ENCODE measurements around the gene CALU. TPM values are rescaled to one million over a fixed set of nuclear protein-coding genes. Genes with fewer than 3 reads are reported as not detected.

Gene CALU
- total RNA-seq, 1 donor from 2014 or later, result 96.0 TPM

GRCh38 chr7:128741491-128741890 is 2.3 kb downstream of the CALU start:
- intact Hi-C loops (cut with DNase I), result loop anchor here (10.0 kb wide), 1 partner anchor 123 kb away; the partner anchor contains the start of gene ATP6V1F
- DNase-seq (ENCODE audit: low spot score) (no peak), ATAC-seq (no peak)

GRCh38 chr7:128742206-128742605 is 3.0 kb downstream of the CALU start:
- ATAC-seq, result no peak
- DNase-seq (ENCODE audit: low spot score), result no peak
- intact Hi-C loops (cut with DNase I), result loop anchor here (10.0 kb wide), 1 partner anchor 123 kb away; the partner anchor contains the start of gene ATP6V1F

- intact Hi-C loops (cut with DNase I), result loop anchor here (10.0 kb wide), 1 partner anchor 122 kb away; the partner anchor contains the start of gene ATP6V1F
- DNase-seq (ENCODE audit: low spot score) (no peak), ATAC-seq (no peak)
Observed at GRCh38 chr7:128743112-128743772, 4.1 kb downstream of the CALU start.

GRCh38 chr7:128744366-128744905 is 5.3 kb downstream of the CALU start:
- DNase-seq (ENCODE audit: low spot score), result no peak
- no peak for ATAC-seq
- intact Hi-C loops (cut with DNase I), result loop anchor here (10.0 kb wide), 1 partner anchor 120 kb away; the partner anchor contains the start of gene ATP6V1F

GRCh38 chr7:128745706-128746105 is 6.5 kb downstream of the CALU start:
- no peak for ATAC-seq
- intact Hi-C loops (cut with DNase I), result loop anchor here (10.0 kb wide), 1 partner anchor 119 kb away; the partner anchor contains the start of gene ATP6V1F
- no peak for DNase-seq (ENCODE audit: low spot score)

- ATAC-seq (no peak), DNase-seq (ENCODE audit: low spot score) (no peak)
- intact Hi-C loops (cut with DNase I), result loop anchor here (10.0 kb wide), 1 partner anchor 117 kb away; the partner anchor contains the start of gene ATP6V1F
Observed at GRCh38 chr7:128747327-128748079, 8.3 kb downstream of the CALU start.

- ATAC-seq, result no peak
- DNase-seq (ENCODE audit: low spot score), result no peak
- intact Hi-C loops (cut with DNase I), result no loop called here
Observed at GRCh38 chr7:128752251-128752650, 13.1 kb downstream of the CALU start.

GRCh38 chr7:128755075-128755818 is 16.1 kb downstream of the CALU start:
- ATAC-seq, result no peak
- intact Hi-C loops (cut with DNase I), result no loop called here
- no peak for DNase-seq (ENCODE audit: low spot score)

GRCh38 chr7:128755819-128756476 is 16.8 kb downstream of the CALU start:
- intact Hi-C loops (cut with DNase I), result no loop called here
- DNase-seq (ENCODE audit: low spot score), result no peak
- ATAC-seq, result peak; percentile 73

- intact Hi-C loops (cut with DNase I), result no loop called here
- ATAC-seq, result no peak
- DNase-seq (ENCODE audit: low spot score), result no peak
Observed at GRCh38 chr7:128757203-128757602, 18.0 kb downstream of the CALU start.

- DNase-seq (ENCODE audit: low spot score) (no peak), ATAC-seq (no peak)
- intact Hi-C loops (cut with DNase I), result no loop called here
Observed at GRCh38 chr7:128758553-128758952, 19.4 kb downstream of the CALU start.

GRCh38 chr7:128759242-128759641 is 20.1 kb downstream of the CALU start:
- ATAC-seq (no peak), DNase-seq (ENCODE audit: low spot score) (no peak)
- intact Hi-C loops (cut with DNase I), result no loop called here

GRCh38 chr7:128763541-128763940 is 24.4 kb downstream of the CALU start:
- DNase-seq (ENCODE audit: low spot score) (no peak), ATAC-seq (no peak)
- intact Hi-C loops (cut with DNase I), result no loop called here

- DNase-seq (ENCODE audit: low spot score), result no peak
- intact Hi-C loops (cut with DNase I), result no loop called here
- ATAC-seq, result no peak
Observed at GRCh38 chr7:128767475-128768110, 28.4 kb downstream of the CALU start.

- DNase-seq (ENCODE audit: low spot score) (no peak), ATAC-seq (no peak)
- intact Hi-C loops (cut with DNase I), result no loop called here
Observed at GRCh38 chr7:128770233-128770632, 31.1 kb downstream of the CALU start.

GRCh38 chr7:128773604-128774003 is 34.4 kb downstream of the CALU start:
- DNase-seq (ENCODE audit: low spot score) (no peak), ATAC-seq (no peak)
- intact Hi-C loops (cut with DNase I), result no loop called here

- intact Hi-C loops (cut with DNase I), result no loop called here
- no peak for DNase-seq (ENCODE audit: low spot score)
- peak; percentile 13 for ATAC-seq
Observed at GRCh38 chr7:128774029-128774689, 35.0 kb downstream of the CALU start.

- DNase-seq (ENCODE audit: low spot score) (no peak), ATAC-seq (no peak)
- intact Hi-C loops (cut with DNase I), result no loop called here
Observed at GRCh38 chr7:128774921-128775320, 35.8 kb downstream of the CALU start.

All from sciatic nerve (tissue), 2 donors.